Epithelial cell of esophagus (primary cell): Measurements from ENCODE around the gene IL19.

Experiments used
- DNase-seq: peaks from one replicate; pipeline ENCODE4 v3.0.0; 2010; ENCODE audit warnings: low read depth
- H3K4me3 ChIP-seq: 2 replicates; pipeline ENCODE4 v1.5.1; 2011; ENCODE audit warnings: mild to moderate bottlenecking, low read length, control low read depth
- TF ChIP-seq, protein P1 (sequence below): IDR thresholded peaks from 2 replicates; pipeline ENCODE4 v1.5.1; 2011; ENCODE audit warnings: low read depth, mild to moderate bottlenecking, low read length, control low read depth, inconsistent platforms; ENCODE audit not compliant: insufficient read depth; ENCODE audit errors: missing control alignments

The IL19 gene

DNA sequence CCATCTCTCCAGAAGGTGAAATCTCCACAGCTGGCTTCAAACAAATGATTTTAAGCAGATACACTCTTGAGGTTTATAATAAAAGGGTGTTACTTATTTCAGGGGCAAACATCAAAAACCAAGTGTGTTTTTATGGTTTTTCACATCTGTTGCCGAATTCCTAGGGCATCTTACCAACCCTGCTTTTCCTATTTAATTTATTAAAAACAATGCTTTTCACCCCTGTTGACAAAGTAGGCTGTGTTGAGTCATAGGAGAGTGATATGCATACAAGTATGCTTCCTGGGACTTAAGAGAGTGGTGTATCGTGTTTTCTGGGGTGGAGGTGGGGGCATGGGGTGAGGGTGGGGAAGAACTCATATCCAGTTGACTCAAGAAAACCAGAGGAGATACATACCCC, 65.5 kb downstream of the IL19 start:
- TF ChIP-seq, protein P1, sequence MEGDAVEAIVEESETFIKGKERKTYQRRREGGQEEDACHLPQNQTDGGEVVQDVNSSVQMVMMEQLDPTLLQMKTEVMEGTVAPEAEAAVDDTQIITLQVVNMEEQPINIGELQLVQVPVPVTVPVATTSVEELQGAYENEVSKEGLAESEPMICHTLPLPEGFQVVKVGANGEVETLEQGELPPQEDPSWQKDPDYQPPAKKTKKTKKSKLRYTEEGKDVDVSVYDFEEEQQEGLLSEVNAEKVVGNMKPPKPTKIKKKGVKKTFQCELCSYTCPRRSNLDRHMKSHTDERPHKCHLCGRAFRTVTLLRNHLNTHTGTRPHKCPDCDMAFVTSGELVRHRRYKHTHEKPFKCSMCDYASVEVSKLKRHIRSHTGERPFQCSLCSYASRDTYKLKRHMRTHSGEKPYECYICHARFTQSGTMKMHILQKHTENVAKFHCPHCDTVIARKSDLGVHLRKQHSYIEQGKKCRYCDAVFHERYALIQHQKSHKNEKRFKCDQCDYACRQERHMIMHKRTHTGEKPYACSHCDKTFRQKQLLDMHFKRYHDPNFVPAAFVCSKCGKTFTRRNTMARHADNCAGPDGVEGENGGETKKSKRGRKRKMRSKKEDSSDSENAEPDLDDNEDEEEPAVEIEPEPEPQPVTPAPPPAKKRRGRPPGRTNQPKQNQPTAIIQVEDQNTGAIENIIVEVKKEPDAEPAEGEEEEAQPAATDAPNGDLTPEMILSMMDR: no peak
- peak; percentile 24 for DNase-seq
- H3K4me3 ChIP-seq: no peak overlapping the region

DNA sequence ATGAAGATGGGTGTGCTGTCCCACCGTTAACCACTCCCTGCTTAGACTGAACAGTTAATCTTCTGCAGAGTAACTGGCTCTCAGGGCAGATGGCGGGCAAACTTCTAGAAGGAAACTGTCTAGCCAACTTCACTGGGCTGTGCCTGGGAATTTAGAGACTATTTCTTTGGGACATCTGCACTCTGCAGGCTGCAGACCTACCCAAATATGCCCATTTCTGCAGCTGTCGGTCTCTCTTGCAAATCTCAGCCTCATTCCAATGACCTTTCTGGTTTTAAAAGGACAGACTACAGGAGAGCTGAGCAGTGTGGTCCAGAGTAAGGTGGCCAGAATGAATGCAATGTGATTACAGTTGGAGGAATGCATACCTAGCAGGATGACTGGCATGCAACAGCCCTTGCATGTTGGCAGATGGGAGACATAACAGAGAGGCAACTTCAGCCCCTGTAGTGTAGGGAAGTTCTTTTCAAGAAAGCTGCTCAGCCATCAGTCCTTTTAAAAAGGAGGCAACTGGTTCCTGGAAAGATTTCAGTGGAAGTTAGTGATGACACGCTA, 68.5 kb downstream of the IL19 start:
- no peak overlapping the region for H3K4me3 ChIP-seq
- TF ChIP-seq, protein P1: no peak
- no peak for DNase-seq

- TF ChIP-seq, protein P1: no peak
- DNase-seq: peak; percentile 58
- H3K4me3 ChIP-seq: no peak overlapping the region
These were observed 69.3 kb downstream of the IL19 start for GRCh38 chr1:206839857-206840256.

GRCh38 chr1:206841609-206842323, 71.2 kb downstream of the IL19 start:
- H3K4me3 ChIP-seq: no peak overlapping the region
- DNase-seq: peak; percentile 59
- TF ChIP-seq, protein P1: no peak

DNA sequence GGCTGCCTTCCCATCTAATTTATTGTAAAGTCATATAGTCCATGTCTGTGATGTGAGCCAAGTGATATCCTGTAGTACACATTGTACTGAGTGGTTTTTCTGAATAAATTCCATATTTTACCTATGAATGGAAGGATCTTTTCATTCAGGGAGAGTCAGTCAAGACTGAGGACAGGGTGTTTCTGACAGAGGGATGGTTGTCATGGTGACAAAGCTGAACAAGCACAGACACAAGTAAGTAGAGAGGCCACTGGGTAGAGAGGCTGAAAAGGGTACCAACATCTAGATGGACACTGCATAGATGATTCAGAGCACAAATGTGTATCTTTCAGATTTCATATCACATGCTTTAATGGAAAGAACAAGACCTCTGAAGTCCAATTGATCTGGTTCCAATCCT, 72.3 kb downstream of the IL19 start:
- no peak overlapping the region for H3K4me3 ChIP-seq
- no peak for DNase-seq
- TF ChIP-seq, protein P1: no peak

GRCh38 chr1:206843626-206844025, 73.1 kb downstream of the IL19 start:
- H3K4me3 ChIP-seq: no peak overlapping the region
- no peak for DNase-seq
- TF ChIP-seq, protein P1: no peak

GRCh38 chr1:206846487-206846886, 75.9 kb downstream of the IL19 start:
- DNase-seq: peak; percentile 45
- TF ChIP-seq, protein P1: no peak
- no peak overlapping the region for H3K4me3 ChIP-seq
